ENCODE results near the gene POGZ.

Gene POGZ

GRCh38 chr1:151455966-151456365 is 3.3 kb downstream of the POGZ start:
- Histone ChIP-seq H3K9me3 (replicated peaks; ENCODE audit: insufficient read depth, low read length) (no peaks in the 10 kb centered on the region), H3K27me3 (replicated peaks; ENCODE audit: insufficient read depth, low read length) (no peaks in the 10 kb centered on the region), H3K79me2 (ENCODE audit: low read length) (peaks cover 74% of the 10 kb centered on the region), H3K4me3 (ENCODE audit: low read length) (no peak overlapping the region), H3K9me2 (replicated peaks; ENCODE audit: insufficient read depth, low read length) (no peaks in the 10 kb centered on the region), H3K4me2 (ENCODE audit: low read depth, low read length) (no peak overlapping the region), H3K9ac (ENCODE audit: low read length) (no peak overlapping the region), H3K36me3 (replicated peaks; ENCODE audit: insufficient read depth, low read length) (0 out of 2 replicates have a peak, but pooled peaks cover 3% of the 10 kb centered on the region), H3K4me1 (ENCODE audit: low read length) (peaks cover 16% of the 10 kb centered on the region), H3F3A (ENCODE audit: insufficient read depth, low read length) (peaks cover 6% of the 10 kb centered on the region), H2AFZ (ENCODE audit: low read length) (no peak overlapping the region), H3K27ac (ENCODE audit: low read length) (no peak overlapping the region), H4K20me1 (ENCODE audit: insufficient read depth, low read length) (peaks cover 15% of the 10 kb centered on the region; the same call in 1 of the 2 replicates)
- DNase-seq = no peak
- no peak for TF ChIP-seq EZH2 (optimal IDR thresholded peaks at IDR 0.05; ENCODE audit: low read depth, low read length)
- TF ChIP-seq, protein P1, sequence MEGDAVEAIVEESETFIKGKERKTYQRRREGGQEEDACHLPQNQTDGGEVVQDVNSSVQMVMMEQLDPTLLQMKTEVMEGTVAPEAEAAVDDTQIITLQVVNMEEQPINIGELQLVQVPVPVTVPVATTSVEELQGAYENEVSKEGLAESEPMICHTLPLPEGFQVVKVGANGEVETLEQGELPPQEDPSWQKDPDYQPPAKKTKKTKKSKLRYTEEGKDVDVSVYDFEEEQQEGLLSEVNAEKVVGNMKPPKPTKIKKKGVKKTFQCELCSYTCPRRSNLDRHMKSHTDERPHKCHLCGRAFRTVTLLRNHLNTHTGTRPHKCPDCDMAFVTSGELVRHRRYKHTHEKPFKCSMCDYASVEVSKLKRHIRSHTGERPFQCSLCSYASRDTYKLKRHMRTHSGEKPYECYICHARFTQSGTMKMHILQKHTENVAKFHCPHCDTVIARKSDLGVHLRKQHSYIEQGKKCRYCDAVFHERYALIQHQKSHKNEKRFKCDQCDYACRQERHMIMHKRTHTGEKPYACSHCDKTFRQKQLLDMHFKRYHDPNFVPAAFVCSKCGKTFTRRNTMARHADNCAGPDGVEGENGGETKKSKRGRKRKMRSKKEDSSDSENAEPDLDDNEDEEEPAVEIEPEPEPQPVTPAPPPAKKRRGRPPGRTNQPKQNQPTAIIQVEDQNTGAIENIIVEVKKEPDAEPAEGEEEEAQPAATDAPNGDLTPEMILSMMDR (IDR thresholded peaks at IDR 0.05; ENCODE audit: low read length) = no peak
- no peak for TF ChIP-seq EZH2phosphoT487 (IDR thresholded peaks at IDR 0.05; ENCODE audit: low read length)

DNA sequence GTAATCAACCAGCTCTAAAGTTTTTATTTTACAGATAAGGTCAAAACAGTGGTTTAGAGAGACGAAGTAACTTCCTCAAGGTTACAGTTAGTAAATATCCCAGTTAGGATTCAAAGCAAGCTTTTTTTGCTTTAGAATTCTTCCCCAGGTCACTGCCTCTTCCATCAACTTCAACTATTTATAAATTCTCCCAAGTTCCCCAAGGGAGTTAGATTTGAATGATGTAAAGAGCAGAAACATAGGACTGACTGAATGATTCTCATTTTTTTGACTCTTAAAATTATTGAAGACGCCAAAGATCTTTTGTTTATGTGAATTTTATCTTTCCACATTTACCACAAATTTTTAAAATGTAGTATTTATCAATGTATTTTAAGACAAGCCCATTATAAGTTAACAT is 4.1 kb downstream of the POGZ start:
- no peak overlapping the region for H2AFZ ChIP-seq (ENCODE audit: low read length)
- TF ChIP-seq EZH2phosphoT487 (IDR thresholded peaks at IDR 0.05; ENCODE audit: low read length) (no peak), EZH2 (optimal IDR thresholded peaks at IDR 0.05; ENCODE audit: low read depth, low read length) (no peak)
- TF ChIP-seq, protein P1 (IDR thresholded peaks at IDR 0.05; ENCODE audit: low read length) = no peak
- no peak overlapping the region for H3K4me2 ChIP-seq (ENCODE audit: low read depth, low read length)
- H3K9ac ChIP-seq (ENCODE audit: low read length) = no peak overlapping the region
- no peaks in the 10 kb centered on the region for H3K27me3 ChIP-seq (replicated peaks; ENCODE audit: insufficient read depth, low read length)
- H3K9me3 ChIP-seq (replicated peaks; ENCODE audit: insufficient read depth, low read length) = no peaks in the 10 kb centered on the region
- H3F3A ChIP-seq (ENCODE audit: insufficient read depth, low read length) = peaks cover 6% of the 10 kb centered on the region
- H3K36me3 ChIP-seq (replicated peaks; ENCODE audit: insufficient read depth, low read length) = 0 out of 2 replicates have a peak, but pooled peaks cover 3% of the 10 kb centered on the region
- H3K9me2 ChIP-seq (replicated peaks; ENCODE audit: insufficient read depth, low read length) = no peaks in the 10 kb centered on the region
- H3K27ac ChIP-seq (ENCODE audit: low read length) = no peak overlapping the region
- DNase-seq = no peak
- peaks cover 15% of the 10 kb centered on the region; the same call in 1 of the 2 replicates for H4K20me1 ChIP-seq (ENCODE audit: insufficient read depth, low read length)
- peaks cover 81% of the 10 kb centered on the region for H3K79me2 ChIP-seq (ENCODE audit: low read length)
- H3K4me3 ChIP-seq (ENCODE audit: low read length) = no peak overlapping the region
- H3K4me1 ChIP-seq (ENCODE audit: low read length) = peaks cover 14% of the 10 kb centered on the region

DNA sequence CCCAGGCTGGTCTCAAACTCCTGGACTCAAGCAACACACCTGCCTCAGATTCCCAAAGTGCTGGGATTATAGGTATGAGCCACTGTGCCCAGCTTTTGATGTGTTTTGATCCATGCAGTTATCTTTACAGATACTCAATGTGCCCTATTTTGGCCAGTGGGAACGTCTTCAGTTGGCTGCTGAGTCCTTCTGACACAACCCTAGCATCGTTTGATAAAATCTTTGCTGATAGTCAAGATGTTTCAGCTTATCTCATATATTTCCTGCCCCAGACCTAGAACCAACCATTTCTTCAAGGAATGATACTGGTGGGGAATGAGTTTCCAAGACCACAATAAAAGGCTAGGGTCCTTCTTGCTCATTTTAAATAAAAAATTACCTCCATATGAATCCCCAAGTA is 11.6 kb downstream of the POGZ start:
- no peaks in the 10 kb centered on the region for H3K36me3 ChIP-seq (replicated peaks; ENCODE audit: insufficient read depth, low read length)
- no peak overlapping the region for H3K4me3 ChIP-seq (ENCODE audit: low read length)
- H3K9me2 ChIP-seq (replicated peaks; ENCODE audit: insufficient read depth, low read length) = no peaks in the 10 kb centered on the region
- H2AFZ ChIP-seq (ENCODE audit: low read length) = no peak overlapping the region
- H3K4me1 ChIP-seq (ENCODE audit: low read length) = peaks cover 17% of the 10 kb centered on the region
- no peak for DNase-seq
- H3K9ac ChIP-seq (ENCODE audit: low read length) = no peak overlapping the region
- H3F3A ChIP-seq (ENCODE audit: insufficient read depth, low read length) = peaks cover 8% of the 10 kb centered on the region; the same call in 1 of the 2 replicates
- H3K27ac ChIP-seq (ENCODE audit: low read length) = no peak overlapping the region
- no peak overlapping the region for H3K4me2 ChIP-seq (ENCODE audit: low read depth, low read length)
- H3K27me3 ChIP-seq (replicated peaks; ENCODE audit: insufficient read depth, low read length) = no peaks in the 10 kb centered on the region
- TF ChIP-seq EZH2phosphoT487 (IDR thresholded peaks at IDR 0.05; ENCODE audit: low read length) = no peak
- TF ChIP-seq EZH2 (optimal IDR thresholded peaks at IDR 0.05; ENCODE audit: low read depth, low read length) = no peak
- TF ChIP-seq, protein P1 (IDR thresholded peaks at IDR 0.05; ENCODE audit: low read length) = no peak
- peaks cover 8% of the 10 kb centered on the region; the same call in 1 of the 2 replicates for H4K20me1 ChIP-seq (ENCODE audit: insufficient read depth, low read length)
- H3K9me3 ChIP-seq (replicated peaks; ENCODE audit: insufficient read depth, low read length) = no peaks in the 10 kb centered on the region
- peaks cover 99% of the 10 kb centered on the region for H3K79me2 ChIP-seq (ENCODE audit: low read length)
